OCI-LY3 (cell line): ENCODE results near the gene CASP8AP2.

Experiments used
- EZH2phosphoT487 ChIP-seq: fragments of 200-600 bp; shearing (Covaris generic); IDR thresholded peaks from 2 replicates; pipeline ENCODE4 v1.6.1; 2018; ENCODE audit warnings: antibody characterized with exemption, mixed run types, low read depth
- TF ChIP-seq, protein P1 (sequence below): fragments of 200-600, 300-600 bp; sonication (generic); IDR thresholded peaks from 2 replicates; pipeline ENCODE4 v1.5.1; 2014; ENCODE audit warnings: antibody characterized with exemption, low read length, low read depth

- TF ChIP-seq, protein P1, sequence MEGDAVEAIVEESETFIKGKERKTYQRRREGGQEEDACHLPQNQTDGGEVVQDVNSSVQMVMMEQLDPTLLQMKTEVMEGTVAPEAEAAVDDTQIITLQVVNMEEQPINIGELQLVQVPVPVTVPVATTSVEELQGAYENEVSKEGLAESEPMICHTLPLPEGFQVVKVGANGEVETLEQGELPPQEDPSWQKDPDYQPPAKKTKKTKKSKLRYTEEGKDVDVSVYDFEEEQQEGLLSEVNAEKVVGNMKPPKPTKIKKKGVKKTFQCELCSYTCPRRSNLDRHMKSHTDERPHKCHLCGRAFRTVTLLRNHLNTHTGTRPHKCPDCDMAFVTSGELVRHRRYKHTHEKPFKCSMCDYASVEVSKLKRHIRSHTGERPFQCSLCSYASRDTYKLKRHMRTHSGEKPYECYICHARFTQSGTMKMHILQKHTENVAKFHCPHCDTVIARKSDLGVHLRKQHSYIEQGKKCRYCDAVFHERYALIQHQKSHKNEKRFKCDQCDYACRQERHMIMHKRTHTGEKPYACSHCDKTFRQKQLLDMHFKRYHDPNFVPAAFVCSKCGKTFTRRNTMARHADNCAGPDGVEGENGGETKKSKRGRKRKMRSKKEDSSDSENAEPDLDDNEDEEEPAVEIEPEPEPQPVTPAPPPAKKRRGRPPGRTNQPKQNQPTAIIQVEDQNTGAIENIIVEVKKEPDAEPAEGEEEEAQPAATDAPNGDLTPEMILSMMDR, result no peak
- no peak for TF ChIP-seq EZH2phosphoT487
These were observed 81.2 kb downstream of the CASP8AP2 start for GRCh38 chr6:89910902-89911240.
